Kidney epithelial cell (primary cell): ENCODE measurements around the gene PGM1. TPM values are rescaled to one million over a fixed set of nuclear protein-coding genes. Genes with fewer than 3 reads are reported as not detected.

Source experiments
- DNase-seq: peaks from one replicate; pipeline ENCODE4 v3.0.0-alpha.2; 2010; ENCODE audit warnings: low read depth
- H3K27me3 ChIP-seq: 2 replicates; pipeline ENCODE4 v1.6.0; 2011; ENCODE audit warnings: low read length; ENCODE audit not compliant: control insufficient read depth, insufficient read depth
- H3K36me3 ChIP-seq: 2 replicates; pipeline ENCODE4 v1.5.1; 2011; ENCODE audit warnings: low read length; ENCODE audit not compliant: control insufficient read depth, insufficient read depth
- H3K4me3 ChIP-seq: 2 replicates; pipeline ENCODE4 v1.5.1; 2011; ENCODE audit warnings: low read depth, mild to moderate bottlenecking, control low read depth, low read length
- total RNA-seq: library from RNA; depleted of rRNA; stranded (reverse); fragments of >200 nt; gene quantifications from 2 replicates; pipeline ENCODE4 v1.2.3, GENCODE V29; 2015
- TF ChIP-seq, protein P1 (sequence below): IDR thresholded peaks from 2 replicates; pipeline ENCODE4 v1.5.1; 2011; ENCODE audit warnings: mild to moderate bottlenecking, moderate library complexity, low read length, control low read depth, inconsistent platforms; ENCODE audit not compliant: insufficient read depth, poor library complexity, severe bottlenecking

The PGM1 gene
- total RNA-seq, 1 donor from 2014 or later, result 36.2 TPM

DNA sequence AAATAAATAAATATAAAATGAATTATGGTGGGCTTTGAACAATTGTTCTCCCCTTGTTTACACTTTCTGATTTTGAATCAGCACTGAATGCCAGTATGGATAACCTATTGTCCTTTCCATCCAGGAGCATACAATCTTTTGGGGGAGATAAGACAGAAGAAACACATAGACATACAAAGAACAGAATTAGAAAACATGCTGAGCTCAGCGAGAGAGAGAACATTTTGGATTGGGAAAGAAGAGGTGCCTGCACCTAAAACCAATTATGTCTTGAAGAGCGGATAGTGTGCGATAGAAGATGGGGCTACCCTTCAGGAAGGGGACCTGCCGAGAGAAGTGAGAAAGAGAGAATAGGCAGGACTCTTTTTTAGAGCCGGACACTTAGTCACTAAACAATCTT lies 6.6 kb downstream of the PGM1 start:
- Histone ChIP-seq H3K4me3 (no peak overlapping the region), H3K27me3 (no peaks in the 10 kb centered on the region), H3K36me3 (no peaks in the 10 kb centered on the region)
- TF ChIP-seq, protein P1, sequence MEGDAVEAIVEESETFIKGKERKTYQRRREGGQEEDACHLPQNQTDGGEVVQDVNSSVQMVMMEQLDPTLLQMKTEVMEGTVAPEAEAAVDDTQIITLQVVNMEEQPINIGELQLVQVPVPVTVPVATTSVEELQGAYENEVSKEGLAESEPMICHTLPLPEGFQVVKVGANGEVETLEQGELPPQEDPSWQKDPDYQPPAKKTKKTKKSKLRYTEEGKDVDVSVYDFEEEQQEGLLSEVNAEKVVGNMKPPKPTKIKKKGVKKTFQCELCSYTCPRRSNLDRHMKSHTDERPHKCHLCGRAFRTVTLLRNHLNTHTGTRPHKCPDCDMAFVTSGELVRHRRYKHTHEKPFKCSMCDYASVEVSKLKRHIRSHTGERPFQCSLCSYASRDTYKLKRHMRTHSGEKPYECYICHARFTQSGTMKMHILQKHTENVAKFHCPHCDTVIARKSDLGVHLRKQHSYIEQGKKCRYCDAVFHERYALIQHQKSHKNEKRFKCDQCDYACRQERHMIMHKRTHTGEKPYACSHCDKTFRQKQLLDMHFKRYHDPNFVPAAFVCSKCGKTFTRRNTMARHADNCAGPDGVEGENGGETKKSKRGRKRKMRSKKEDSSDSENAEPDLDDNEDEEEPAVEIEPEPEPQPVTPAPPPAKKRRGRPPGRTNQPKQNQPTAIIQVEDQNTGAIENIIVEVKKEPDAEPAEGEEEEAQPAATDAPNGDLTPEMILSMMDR, result no peak
- DNase-seq, result no peak

DNA sequence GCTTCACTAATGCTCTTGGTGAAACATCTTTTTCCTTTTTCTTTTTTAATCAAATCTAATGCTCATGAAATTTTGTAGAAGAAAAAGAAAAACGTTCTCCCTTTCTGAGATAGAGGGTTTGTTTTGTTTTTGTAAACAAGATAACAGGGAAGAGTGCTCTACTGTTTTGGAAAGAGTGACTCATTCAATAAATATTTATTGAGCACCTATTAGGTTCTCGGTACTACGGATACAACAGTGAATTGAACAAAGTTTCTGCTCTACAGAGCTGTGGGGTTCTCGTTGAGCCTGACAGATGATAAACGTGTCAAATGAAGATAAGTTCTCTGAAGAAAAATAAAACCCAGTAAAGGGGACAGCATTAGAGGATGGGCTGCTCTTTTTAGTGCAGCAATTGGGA lies 7.0 kb downstream of the PGM1 start:
- Histone ChIP-seq H3K27me3 (no peaks in the 10 kb centered on the region), H3K36me3 (no peaks in the 10 kb centered on the region), H3K4me3 (no peak overlapping the region)
- TF ChIP-seq, protein P1, result no peak
- DNase-seq, result no peak

DNA sequence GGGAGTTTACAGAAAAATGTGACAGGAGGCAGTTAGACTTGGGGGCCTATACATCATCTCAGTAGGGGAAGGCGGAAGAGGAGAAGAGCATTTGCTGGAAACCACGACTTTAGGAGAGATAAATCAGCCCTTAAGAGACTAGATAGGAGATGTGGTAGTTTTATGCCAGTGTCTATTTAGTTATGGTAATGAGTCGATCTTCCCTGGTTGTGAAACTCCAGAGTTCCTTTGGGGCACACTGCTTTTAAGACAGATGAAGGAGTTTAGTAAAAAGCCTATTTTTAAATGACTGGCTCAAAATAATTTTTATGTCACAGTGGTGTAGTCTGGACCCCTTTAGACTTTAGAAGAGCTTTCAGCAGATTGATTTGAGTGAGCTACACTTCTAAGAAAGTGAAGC lies 7.8 kb downstream of the PGM1 start:
- Histone ChIP-seq H3K4me3 (no peak overlapping the region), H3K36me3 (no peaks in the 10 kb centered on the region), H3K27me3 (no peaks in the 10 kb centered on the region)
- TF ChIP-seq, protein P1, result no peak
- DNase-seq, result no peak

DNA sequence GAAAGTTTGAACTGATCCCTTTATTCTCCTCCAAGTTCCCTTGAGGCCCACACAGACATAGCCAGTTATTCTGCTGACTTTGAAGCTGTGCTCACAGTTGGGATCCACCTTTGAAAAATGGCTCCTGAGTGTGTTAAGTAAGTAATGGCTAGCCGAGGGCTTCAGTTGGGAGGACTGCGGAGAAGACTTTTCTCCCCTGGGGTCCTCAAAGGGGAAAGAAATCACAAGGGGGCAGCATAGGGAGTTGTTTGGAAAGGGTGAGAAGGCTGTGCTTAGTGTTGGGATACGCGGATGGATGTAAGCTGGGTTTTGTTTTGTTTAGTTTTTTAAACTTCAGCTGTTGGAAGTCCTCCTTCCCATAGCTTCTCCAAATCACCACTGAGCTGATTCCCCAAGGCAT lies 8.3 kb downstream of the PGM1 start:
- DNase-seq, result no peak
- H3K4me3 ChIP-seq, result no peak overlapping the region
- no peaks in the 10 kb centered on the region for H3K36me3 ChIP-seq
- no peaks in the 10 kb centered on the region for H3K27me3 ChIP-seq
- TF ChIP-seq, protein P1, result no peak

DNA sequence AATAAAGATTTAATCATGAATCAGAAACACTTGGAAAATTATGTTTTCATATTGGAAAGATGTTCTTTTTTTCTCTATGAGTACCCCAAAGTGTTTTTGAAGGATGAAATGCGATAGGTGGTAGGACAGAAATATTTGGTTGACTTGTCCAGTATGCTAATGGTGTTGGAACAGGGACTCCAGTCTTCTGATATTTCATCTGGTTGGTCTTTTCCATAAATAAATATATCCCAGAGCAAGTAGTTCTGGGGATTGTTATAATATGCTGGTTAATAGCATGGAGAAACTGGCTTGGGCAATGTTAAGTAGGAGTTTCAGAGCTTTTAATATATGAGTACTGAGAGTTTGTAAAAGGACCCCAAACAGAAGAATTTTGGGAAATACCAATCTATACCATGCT lies 8.7 kb downstream of the PGM1 start:
- no peak for DNase-seq
- TF ChIP-seq, protein P1, result no peak
- Histone ChIP-seq H3K36me3 (no peaks in the 10 kb centered on the region), H3K4me3 (no peak overlapping the region), H3K27me3 (no peaks in the 10 kb centered on the region)

DNA sequence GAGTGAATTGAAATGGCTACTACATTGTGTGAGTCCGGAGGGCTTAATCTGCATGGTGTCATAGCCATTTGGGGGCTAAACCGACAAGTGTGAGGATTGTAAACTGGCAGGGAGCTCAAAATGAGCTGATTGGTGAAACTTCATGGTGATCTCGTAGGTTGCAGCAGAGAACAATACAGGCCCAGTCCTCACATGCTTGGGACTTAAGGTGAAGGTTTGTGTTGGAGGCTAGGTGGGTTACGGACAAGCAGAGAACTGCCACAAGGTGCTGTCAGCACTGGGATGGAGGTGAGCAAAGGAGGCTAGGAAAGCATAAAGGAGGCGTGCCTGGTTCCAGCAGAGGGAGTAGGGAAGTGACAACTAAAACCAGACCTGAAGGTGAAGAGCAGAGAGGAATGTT lies 9.4 kb downstream of the PGM1 start:
- DNase-seq, result no peak
- Histone ChIP-seq H3K27me3 (no peaks in the 10 kb centered on the region), H3K36me3 (no peaks in the 10 kb centered on the region), H3K4me3 (no peak overlapping the region)
- TF ChIP-seq, protein P1, result no peak
